Activated naive CD8-positive, alpha-beta T cell (primary cell): ENCODE results near the gene PTPRU.

ENCODE experiments used
- H3K27ac Mint-ChIP-seq: one replicate; pipeline ENCODE4 v1.8.0; 2021; ENCODE audit warnings: mixed read lengths
- H3K27me3 Mint-ChIP-seq: one replicate; pipeline ENCODE4 v1.8.0; 2021; ENCODE audit warnings: mixed read lengths
- H3K36me3 Mint-ChIP-seq: one replicate; pipeline ENCODE4 v1.8.0; 2021; ENCODE audit warnings: mixed read lengths
- H3K4me1 Mint-ChIP-seq: one replicate; pipeline ENCODE4 v1.8.0; 2021; ENCODE audit warnings: low read depth, mixed read lengths
- H3K4me3 Mint-ChIP-seq: one replicate; pipeline ENCODE4 v1.8.0; 2021; ENCODE audit warnings: mild to moderate bottlenecking, mixed read lengths
- H3K9me3 Mint-ChIP-seq: one replicate; pipeline ENCODE4 v1.8.0; 2021; ENCODE audit warnings: low read depth, mixed read lengths

Gene PTPRU

DNA sequence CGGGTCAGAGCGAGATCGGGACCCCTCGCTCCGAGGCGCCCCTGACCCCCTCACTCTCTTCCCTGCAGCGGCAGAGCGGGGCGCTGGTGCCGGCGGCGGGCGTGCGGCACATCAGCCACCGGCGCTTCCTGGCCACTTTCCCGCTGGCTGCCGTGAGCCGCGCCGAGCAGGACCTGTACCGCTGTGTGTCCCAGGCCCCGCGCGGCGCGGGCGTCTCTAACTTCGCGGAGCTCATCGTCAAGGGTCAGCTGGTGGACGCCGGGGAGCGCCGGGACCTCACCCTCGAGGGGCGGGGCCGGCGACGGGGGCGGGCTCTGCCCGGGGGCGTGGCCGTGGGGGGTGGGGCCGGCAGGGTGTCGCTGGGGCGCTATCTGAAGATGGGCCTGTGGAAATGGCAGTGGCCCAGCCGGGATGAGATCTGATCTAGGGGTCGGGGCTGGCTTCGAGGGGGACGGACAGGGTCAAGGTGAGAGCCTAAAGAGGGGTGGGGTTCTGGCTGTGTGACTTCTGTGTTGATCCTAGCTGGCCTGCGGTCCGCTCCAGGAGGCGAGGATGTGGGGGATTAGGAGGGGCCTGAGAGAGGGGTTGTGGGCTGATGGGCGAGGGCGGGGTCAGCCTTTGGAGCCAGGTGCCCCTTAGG, 23.6 kb downstream of the PTPRU start:
- Mint-ChIP-seq H3K27ac (no peak overlapping the region), H3K27me3 (peaks cover 29% of the 10 kb centered on the region), H3K4me1 (peaks cover 6% of the 10 kb centered on the region), H3K36me3 (no peaks in the 10 kb centered on the region), H3K4me3 (peak overlapping the region; percentile 83), H3K9me3 (no peaks in the 10 kb centered on the region)

DNA sequence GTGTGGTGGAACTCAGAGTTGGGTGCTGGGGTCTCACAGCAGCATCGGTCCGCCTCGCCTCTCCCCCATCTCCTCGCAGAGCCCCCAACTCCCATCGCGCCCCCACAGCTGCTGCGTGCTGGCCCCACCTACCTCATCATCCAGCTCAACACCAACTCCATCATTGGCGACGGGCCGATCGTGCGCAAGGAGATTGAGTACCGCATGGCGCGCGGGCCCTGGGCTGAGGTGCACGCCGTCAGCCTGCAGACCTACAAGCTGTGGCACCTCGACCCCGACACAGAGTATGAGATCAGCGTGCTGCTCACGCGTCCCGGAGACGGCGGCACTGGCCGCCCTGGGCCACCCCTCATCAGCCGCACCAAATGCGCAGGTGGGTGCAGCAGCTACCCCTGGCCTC, 24.2 kb downstream of the PTPRU start:
- H3K36me3 Mint-ChIP-seq, result no peaks in the 10 kb centered on the region
- peak overlapping the region; percentile 83 for H3K4me3 Mint-ChIP-seq
- H3K4me1 Mint-ChIP-seq, result peaks cover 6% of the 10 kb centered on the region
- H3K27ac Mint-ChIP-seq, result no peak overlapping the region
- no peaks in the 10 kb centered on the region for H3K9me3 Mint-ChIP-seq
- peaks cover 31% of the 10 kb centered on the region for H3K27me3 Mint-ChIP-seq

DNA sequence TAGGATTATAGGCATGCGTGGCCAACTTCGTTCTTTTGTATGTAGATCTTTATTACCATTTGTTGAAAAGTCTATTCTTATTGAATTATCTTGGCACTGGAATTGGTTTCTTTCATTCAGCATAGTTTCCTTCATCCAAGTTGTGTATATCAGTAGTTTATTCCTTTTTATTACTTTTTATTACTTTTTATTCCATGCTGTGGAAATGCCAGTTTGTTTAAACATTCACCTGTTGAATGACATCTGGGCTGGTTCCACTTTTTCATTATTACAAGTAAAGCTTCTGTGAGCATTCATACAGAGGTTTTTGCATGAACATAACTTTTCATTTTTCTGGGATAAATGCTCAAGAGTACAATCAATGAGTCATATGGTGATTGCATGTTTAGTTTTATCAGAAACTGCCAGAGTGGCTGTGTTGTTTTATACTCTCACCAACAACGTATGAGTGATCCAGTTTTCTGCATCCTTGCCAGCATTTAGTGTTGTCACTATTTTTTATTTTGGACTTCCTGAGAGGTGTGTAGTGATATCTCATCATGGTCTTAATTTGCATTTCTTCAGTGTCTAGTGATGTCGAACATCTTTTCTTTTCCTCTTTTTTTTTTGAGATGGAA, 28.6 kb downstream of the PTPRU start:
- H3K9me3 Mint-ChIP-seq, result no peaks in the 10 kb centered on the region
- peaks cover 6% of the 10 kb centered on the region for H3K4me1 Mint-ChIP-seq
- H3K36me3 Mint-ChIP-seq, result no peaks in the 10 kb centered on the region
- peaks cover 50% of the 10 kb centered on the region for H3K27me3 Mint-ChIP-seq
- H3K27ac Mint-ChIP-seq, result no peak overlapping the region
- no peak overlapping the region for H3K4me3 Mint-ChIP-seq

DNA sequence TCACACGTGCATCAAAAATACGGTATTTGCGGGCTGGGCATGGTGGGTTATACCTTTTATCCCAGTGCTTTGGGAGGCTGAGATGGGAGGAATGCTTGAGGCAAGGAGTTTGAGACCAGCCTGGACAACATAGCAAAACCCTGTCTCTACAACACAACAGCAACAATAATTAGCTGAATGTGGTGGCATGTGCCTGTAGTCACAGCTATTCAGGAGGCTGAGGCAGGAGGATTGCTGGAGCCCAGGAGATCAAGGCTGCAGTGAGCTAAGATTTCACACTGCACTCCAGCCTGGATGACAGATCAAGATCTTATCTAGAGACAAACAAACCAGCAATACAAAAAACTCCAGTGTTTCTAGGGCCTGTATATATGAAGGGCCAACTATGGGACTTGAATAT, 30.6 kb downstream of the PTPRU start:
- Mint-ChIP-seq H3K4me3 (no peak overlapping the region), H3K27me3 (peaks cover 44% of the 10 kb centered on the region), H3K9me3 (no peaks in the 10 kb centered on the region), H3K27ac (no peak overlapping the region), H3K4me1 (no peaks in the 10 kb centered on the region), H3K36me3 (no peaks in the 10 kb centered on the region)

DNA sequence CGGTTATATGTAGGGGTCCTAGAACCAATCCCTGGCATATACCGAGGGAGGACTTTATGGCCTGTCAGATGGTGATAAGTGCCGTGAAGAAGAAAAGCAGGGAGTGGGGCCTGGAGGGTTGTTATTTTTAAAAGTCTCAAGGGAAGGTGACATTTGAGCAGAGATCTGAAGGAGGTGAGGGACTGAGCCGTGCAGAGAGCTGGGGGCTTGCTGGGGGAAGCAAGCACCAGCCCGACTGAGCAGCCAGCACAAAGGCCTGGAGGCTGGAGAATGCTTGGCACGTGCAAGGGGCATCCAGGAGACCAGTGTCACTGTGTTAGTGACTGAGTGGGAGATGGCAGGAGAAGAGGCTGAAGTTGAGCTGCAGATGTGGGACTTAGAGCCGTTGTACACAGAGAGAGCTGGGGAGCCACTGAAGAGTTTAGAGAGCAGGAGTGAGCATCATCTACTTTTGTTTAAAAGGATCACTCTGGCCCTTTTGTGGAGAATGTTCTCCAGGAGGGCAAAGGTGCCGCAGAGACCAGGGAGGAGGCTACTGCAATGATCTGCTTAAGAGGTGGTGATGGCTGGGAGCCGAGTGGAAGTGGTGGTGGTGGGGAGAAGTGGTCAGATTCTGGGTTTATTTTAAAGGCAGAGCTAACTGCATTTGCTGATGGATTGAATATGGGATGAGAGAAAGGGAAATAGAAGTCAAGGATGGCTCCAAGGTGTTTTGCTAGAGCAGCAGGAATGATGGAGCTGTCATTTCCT, 31.2 kb downstream of the PTPRU start:
- no peak overlapping the region for H3K27ac Mint-ChIP-seq
- no peaks in the 10 kb centered on the region for H3K4me1 Mint-ChIP-seq
- H3K27me3 Mint-ChIP-seq, result peaks cover 42% of the 10 kb centered on the region
- H3K9me3 Mint-ChIP-seq, result no peaks in the 10 kb centered on the region
- no peak overlapping the region for H3K4me3 Mint-ChIP-seq
- H3K36me3 Mint-ChIP-seq, result no peaks in the 10 kb centered on the region

DNA sequence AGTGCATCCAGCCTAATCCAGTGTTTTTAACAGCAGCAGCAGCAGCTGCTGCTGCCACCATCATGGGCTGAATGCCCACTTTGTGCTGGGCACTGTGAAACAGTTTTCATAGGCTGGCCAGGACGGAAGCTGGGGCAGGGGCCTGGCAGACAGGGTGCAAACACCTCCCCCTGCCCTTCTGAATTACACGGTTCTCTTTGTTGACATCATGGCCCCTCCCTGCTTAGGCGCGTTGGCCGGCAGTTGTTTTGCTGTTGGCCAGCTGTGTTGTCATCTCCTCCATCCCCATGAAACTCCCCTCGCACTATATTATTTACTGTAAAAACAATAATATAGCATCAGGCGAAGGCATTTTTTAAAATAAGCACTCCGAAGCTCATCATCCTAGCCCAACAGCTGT, 33.1 kb downstream of the PTPRU start:
- H3K27me3 Mint-ChIP-seq, result peaks cover 41% of the 10 kb centered on the region
- no peaks in the 10 kb centered on the region for H3K36me3 Mint-ChIP-seq
- no peak overlapping the region for H3K27ac Mint-ChIP-seq
- no peaks in the 10 kb centered on the region for H3K4me1 Mint-ChIP-seq
- H3K4me3 Mint-ChIP-seq, result no peak overlapping the region
- H3K9me3 Mint-ChIP-seq, result no peaks in the 10 kb centered on the region

DNA sequence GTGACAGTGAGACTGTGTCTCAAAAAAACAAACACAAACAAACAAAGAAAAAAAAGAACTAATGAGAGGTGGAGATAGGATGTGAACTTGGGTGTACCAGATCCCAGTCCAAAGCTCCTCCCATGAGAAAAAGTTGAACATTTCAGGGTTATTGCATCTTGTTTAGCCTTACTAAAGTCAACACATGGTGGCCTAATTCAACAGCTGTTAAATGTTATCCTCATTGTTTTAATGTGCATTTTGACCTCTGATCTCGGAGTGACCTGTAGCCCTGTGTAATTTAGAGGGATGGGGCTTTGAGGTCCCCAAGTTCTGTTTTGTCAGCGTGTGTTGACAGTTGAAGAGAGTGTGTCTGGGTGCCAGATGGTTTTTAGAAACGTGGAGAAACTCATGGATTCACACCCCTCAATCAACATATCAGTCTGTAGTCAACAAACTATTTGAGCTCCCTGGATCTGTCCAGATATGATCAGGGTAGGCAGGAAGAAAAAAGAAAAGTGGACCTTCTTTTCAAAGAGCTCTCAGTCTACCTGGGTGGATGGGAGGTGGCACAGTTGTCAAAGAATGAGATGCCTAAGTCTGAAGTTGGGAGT, 34.7 kb downstream of the PTPRU start:
- Mint-ChIP-seq H3K27me3 (peaks cover 39% of the 10 kb centered on the region), H3K4me1 (no peaks in the 10 kb centered on the region), H3K27ac (no peak overlapping the region), H3K36me3 (no peaks in the 10 kb centered on the region), H3K9me3 (no peaks in the 10 kb centered on the region), H3K4me3 (no peak overlapping the region)

DNA sequence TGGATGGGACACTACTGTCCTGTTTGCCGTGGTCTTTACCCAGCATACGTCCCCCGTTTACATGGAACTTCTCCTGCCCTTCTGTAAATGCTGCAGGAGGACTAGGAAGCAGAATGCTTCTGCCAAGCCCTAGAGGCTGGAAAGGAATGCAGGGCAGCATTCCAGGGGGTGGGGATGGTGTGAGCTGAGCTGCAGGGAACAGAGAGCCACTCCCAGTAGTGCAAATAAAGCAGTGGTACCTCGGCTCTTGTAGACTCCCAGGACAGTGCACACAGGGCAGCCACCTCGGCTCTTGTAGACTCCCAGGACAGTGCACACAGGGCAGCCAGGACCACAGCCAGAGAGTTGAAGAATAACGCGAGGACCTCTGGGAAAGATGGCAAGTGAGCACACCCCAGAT, 35.4 kb downstream of the PTPRU start:
- Mint-ChIP-seq H3K27me3 (peaks cover 32% of the 10 kb centered on the region), H3K4me1 (no peaks in the 10 kb centered on the region), H3K9me3 (no peaks in the 10 kb centered on the region), H3K4me3 (no peak overlapping the region), H3K36me3 (no peaks in the 10 kb centered on the region), H3K27ac (no peak overlapping the region)

DNA sequence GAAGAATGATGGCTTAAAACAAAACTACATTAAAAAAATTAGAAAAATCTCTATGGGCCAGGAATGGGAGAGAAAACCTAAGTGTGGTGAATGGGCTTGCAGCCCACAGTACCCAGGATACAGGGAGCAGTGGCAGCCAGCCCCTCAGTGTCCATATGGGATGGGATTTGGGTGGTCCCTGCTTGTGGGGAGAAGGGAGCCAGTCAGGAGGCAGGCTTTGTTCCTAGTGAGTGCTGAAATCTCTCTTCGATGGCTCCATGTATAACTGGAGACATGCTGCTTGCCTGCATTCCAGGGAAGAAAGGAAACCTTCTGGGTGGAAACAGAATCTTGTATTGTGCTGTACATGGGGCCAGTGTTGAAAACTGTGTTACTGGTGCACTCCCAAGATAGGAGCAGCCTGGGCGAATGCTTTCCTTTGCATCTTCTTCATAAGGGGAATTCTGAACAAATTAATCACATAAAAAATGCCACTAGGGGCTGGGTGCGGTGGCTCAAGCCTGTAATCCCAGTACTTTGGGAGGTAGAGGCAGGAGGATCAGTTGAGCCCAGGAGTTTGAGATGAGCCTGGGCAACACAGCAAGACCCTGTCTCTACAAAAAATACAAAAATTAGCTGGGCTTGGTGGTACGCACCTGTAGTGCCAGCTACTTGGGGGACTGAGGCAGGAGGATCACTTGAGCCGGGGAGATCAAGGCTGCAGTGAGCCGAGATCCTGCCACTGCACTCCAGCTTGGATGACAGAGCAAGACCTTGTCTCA, 36.0 kb downstream of the PTPRU start:
- H3K4me1 Mint-ChIP-seq, result no peaks in the 10 kb centered on the region
- no peaks in the 10 kb centered on the region for H3K36me3 Mint-ChIP-seq
- H3K27me3 Mint-ChIP-seq, result peaks cover 29% of the 10 kb centered on the region
- no peaks in the 10 kb centered on the region for H3K9me3 Mint-ChIP-seq
- H3K27ac Mint-ChIP-seq, result no peak overlapping the region
- H3K4me3 Mint-ChIP-seq, result no peak overlapping the region

DNA sequence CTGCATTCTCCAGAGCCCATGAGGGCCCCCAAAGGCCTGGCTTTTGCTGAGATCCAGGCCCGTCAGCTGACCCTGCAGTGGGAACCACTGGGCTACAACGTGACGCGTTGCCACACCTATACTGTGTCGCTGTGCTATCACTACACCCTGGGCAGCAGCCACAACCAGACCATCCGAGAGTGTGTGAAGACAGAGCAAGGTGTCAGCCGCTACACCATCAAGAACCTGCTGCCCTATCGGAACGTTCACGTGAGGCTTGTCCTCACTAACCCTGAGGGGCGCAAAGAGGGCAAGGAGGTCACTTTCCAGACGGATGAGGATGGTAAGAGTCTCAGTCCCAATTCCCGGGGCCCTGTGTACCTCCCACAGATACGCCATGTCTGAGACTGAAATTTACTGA, 39.1 kb downstream of the PTPRU start:
- Mint-ChIP-seq H3K4me3 (no peak overlapping the region), H3K4me1 (no peaks in the 10 kb centered on the region), H3K9me3 (no peaks in the 10 kb centered on the region), H3K27ac (no peak overlapping the region), H3K27me3 (peaks cover 11% of the 10 kb centered on the region), H3K36me3 (no peaks in the 10 kb centered on the region)

DNA sequence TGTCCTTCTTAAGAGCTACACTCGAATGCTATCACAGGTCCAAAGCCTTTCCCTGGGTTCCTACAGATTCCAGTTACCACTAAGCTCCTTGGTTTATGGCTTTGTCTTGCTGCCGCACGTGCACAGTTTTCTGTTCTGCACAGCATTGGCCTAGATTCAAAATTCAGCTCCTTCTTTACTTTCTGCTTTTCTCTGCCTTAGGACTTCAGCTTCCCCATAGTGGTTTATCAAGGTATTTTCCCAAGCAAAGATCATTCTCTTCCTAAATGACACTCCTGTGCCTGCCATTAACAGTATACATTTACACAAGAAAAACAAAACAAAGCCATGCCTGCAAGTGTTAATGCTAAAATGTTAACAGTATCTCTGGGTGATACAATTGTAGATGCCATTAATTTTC, 41.8 kb downstream of the PTPRU start:
- Mint-ChIP-seq H3K4me3 (no peak overlapping the region), H3K4me1 (no peaks in the 10 kb centered on the region), H3K27ac (no peak overlapping the region), H3K36me3 (no peaks in the 10 kb centered on the region), H3K27me3 (peaks cover 2% of the 10 kb centered on the region), H3K9me3 (no peaks in the 10 kb centered on the region)

DNA sequence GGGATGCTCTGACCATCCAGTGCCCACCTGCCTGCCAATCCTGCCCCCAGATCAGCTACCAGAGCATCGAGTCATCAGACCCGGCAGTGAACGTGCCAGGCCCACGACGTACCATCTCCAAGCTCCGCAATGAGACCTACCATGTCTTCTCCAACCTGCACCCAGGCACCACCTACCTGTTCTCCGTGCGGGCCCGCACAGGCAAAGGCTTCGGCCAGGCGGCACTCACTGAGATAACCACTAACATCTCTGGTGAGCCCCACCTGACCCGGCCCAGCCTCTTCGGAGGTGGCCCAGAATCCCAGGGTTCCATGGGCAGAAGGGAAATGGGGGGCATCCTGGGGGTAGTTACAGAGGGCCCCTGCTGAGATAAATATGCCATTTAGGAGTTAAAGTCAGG, 43.1 kb downstream of the PTPRU start:
- H3K27ac Mint-ChIP-seq, result no peak overlapping the region
- H3K27me3 Mint-ChIP-seq, result peaks cover 2% of the 10 kb centered on the region
- no peak overlapping the region for H3K4me3 Mint-ChIP-seq
- no peaks in the 10 kb centered on the region for H3K9me3 Mint-ChIP-seq
- H3K4me1 Mint-ChIP-seq, result peaks cover 2% of the 10 kb centered on the region
- H3K36me3 Mint-ChIP-seq, result no peaks in the 10 kb centered on the region

DNA sequence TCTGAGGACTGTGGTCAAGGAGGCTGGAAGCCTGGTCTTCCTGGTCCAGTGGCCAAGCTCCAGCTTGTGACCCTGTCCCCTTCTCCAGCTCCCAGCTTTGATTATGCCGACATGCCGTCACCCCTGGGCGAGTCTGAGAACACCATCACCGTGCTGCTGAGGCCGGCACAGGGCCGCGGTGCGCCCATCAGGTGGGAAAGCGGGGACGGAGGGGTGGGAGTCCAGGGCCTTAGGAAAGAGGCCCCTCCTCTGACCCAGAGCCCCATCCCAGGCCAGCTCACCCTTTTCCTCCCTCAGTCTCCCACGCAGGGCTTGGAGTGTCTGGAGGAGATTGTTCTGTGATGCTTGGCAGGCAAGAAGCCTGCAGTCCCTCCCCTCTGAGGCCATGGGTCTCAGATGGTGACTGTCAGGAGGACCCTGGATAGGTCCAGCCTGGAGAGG, 43.6 kb downstream of the PTPRU start:
- H3K27me3 Mint-ChIP-seq, result peaks cover 2% of the 10 kb centered on the region
- H3K4me1 Mint-ChIP-seq, result peaks cover 2% of the 10 kb centered on the region
- H3K36me3 Mint-ChIP-seq, result no peaks in the 10 kb centered on the region
- H3K9me3 Mint-ChIP-seq, result no peaks in the 10 kb centered on the region
- no peak overlapping the region for H3K4me3 Mint-ChIP-seq
- no peak overlapping the region for H3K27ac Mint-ChIP-seq

DNA sequence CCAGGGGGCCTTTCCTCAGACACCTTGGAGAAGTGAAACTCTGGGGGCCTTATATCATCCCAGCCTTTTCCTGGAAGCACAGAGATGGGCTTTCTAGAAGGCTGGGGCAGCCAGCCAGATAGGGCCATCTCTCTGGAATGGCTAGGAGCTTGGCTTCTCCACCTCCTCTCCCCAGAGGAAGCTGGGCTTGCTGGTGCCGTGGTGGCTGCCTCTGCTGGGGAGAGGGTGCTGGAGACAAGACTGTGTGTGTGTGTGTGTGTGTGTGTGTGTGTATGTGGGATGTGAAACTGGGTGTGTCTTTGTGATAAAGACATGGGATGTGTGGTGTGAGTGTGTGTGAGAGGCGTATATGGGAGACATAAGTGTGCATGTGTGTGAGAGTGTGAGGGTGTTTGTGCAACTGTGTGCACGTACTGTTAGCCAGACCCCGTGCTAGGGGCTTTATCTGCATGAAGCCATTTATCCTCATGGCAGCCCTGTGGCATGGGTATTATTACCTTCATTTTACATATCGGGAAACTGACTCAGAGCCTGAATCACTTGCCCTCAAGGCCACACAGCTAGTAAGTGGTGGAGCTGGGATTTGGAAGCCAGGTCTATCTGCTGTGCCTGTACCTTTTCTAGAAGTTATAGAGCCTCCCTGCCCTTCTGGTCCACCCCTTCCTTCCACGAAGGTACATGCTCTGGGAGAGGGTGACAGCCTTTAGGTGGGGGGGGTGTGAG, 44.2 kb downstream of the PTPRU start:
- H3K27ac Mint-ChIP-seq, result no peak overlapping the region
- no peak overlapping the region for H3K4me3 Mint-ChIP-seq
- H3K27me3 Mint-ChIP-seq, result no peaks in the 10 kb centered on the region
- peaks cover 2% of the 10 kb centered on the region for H3K4me1 Mint-ChIP-seq
- no peaks in the 10 kb centered on the region for H3K36me3 Mint-ChIP-seq
- H3K9me3 Mint-ChIP-seq, result no peaks in the 10 kb centered on the region
